Gastroesophageal sphincter (tissue), 4 donors: ENCODE results near the gene FBXO31. TPM values are rescaled to one million over a fixed set of nuclear protein-coding genes. Genes with fewer than 3 reads are reported as not detected.

Experiments
- ATAC-seq: fragments of 150-250 bp; one replicate; pipeline ENCODE4 v1.9.1; 2016; ENCODE audit warnings: mild to moderate bottlenecking, moderate library complexity
- H3K27ac ChIP-seq, 4 donors: fragments of 200-600 bp; sonication (generic) in 3 of 4; 1 replicate in 3 of 4; 2 replicates in 1 of 4; pipeline ENCODE4 v1.5.1; 2016 to 2019
- H3K27me3 ChIP-seq: fragments of 200-600 bp; sonication (generic); one replicate; pipeline ENCODE4 v1.5.1; 2019
- H3K36me3 ChIP-seq, 2 donors: fragments of 200-600 bp; sonication (generic); one replicate each; pipeline ENCODE4 v1.5.1; 2019; ENCODE audit warnings: control low read depth in 1 of 2
- H3K4me1 ChIP-seq, 3 donors: fragments of 200-600 bp; sonication (generic); 1 replicate in 2 of 3; 2 replicates in 1 of 3; pipeline ENCODE4 v1.5.1; 2016 to 2019; ENCODE audit warnings: control low read depth in 2 of 3
- H3K4me3 ChIP-seq, 2 donors: fragments of 200-600 bp; sonication (generic); one replicate each; pipeline ENCODE4 v1.5.1; 2019; ENCODE audit warnings: mild to moderate bottlenecking in 1 of 2, moderate library complexity in 1 of 2
- H3K9me3 ChIP-seq, 3 donors: fragments of 200-600 bp; sonication (generic); one replicate each; pipeline ENCODE4 v1.5.1; 2017 to 2019; ENCODE audit warnings: control low read depth in 2 of 3
- CTCF ChIP-seq, 4 experiments: fragments of 200-600 bp in 2 of 4; fragments of 450-650 bp in 2 of 4; sonication (generic) in 1 of 4; IDR thresholded peaks; one replicate each; pipeline ENCODE4 v1.5.1; 2017 to 2019; ENCODE audit warnings: antibody characterized with exemption in 4 of 4, mild to moderate bottlenecking in 2 of 4, moderate library complexity in 2 of 4
- EP300 ChIP-seq: sonication (generic); formaldehyde crosslinking; IDR thresholded peaks from one replicate; pipeline ENCODE4 v1.6.1; 2017; ENCODE audit warnings: antibody characterized with exemption, mild to moderate bottlenecking
- POLR2A ChIP-seq, 2 donors: fragments of 450-650 bp; IDR thresholded peaks; one replicate each; pipeline ENCODE4 v1.6.1; 2017; ENCODE audit warnings: antibody characterized with exemption in 2 of 2, mild to moderate bottlenecking in 2 of 2, moderate library complexity in 1 of 2
- POLR2AphosphoS5 ChIP-seq: sonication (generic); formaldehyde crosslinking; IDR thresholded peaks from one replicate; pipeline ENCODE4 v1.6.1; 2017; ENCODE audit warnings: antibody characterized with exemption
- WGBS, 2 donors: methylation state at CpG; one replicate each; pipeline ENCODE4 v1.1.5; 2018; ENCODE audit warnings: low coverage in 1 of 2; 5-methylcytosine and 5-hydroxymethylcytosine counted together
- total RNA-seq, 4 donors: library from RNA; depleted of rRNA; stranded (reverse); fragments of >200 nt; gene quantifications; one replicate each; pipeline ENCODE4 v1.1.0, GENCODE V29; 2016

FBXO31 gene
- total RNA-seq, 4 donors from 2014 or later = 69.2 to 141 (median 85.1) TPM

- H3K27ac ChIP-seq = no peak overlapping the region
- no peaks in the 10 kb centered on the region for H3K27me3 ChIP-seq
- ATAC-seq = no peak
- H3K4me3 ChIP-seq = no peak overlapping the region
- peaks cover 0 to 7% (median 0%) of the 10 kb centered on the region in 3 donors for H3K4me1 ChIP-seq
- H3K9me3 ChIP-seq = no peaks in the 10 kb centered on the region
- H3K36me3 ChIP-seq = peaks cover 0 to 96% of the 10 kb centered on the region in 2 donors
- WGBS, 2 donors = 81 to 90% methylated on average over 4 to 6 of the region's 17 CpGs
- TF ChIP-seq EP300 = no peak
- no peak for TF ChIP-seq POLR2A (IDR thresholded peaks at IDR 0.05)
- no peak for TF ChIP-seq CTCF (IDR thresholded peaks at IDR 0.05)
- no peak for TF ChIP-seq POLR2AphosphoS5
Observed at GRCh38 chr16:87339086-87339723, 44.4 kb downstream of the FBXO31 start.

DNA sequence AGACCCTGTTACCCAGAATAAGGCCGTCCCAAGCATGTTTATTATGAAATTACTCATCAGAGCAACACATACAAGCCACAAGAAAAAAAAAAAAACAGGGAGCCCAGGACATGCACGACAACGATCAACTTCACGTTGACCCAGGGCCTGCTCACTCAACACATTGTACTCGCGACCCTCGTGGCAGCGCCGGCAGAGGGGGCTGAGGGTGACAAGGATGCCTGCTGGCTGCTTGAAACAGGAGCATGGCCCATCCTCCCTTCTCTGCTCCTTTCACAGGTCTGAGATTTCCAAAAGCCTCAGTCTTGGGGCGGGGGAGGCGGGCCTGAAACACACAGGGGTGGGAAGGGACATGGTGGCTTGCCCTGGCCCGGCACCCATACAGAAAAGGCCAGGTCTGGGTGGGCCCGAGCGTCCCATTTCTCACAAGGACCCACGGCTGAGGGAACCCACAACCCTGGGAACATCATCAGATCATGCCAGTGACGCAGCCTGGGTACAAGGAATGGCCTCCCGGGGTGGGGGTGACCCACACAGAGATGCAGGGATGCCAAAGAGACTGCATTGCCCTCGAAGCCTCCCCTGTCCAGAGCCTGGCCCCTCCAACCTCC lies 45.3 kb downstream of the FBXO31 start:
- no peaks in the 10 kb centered on the region for H3K27me3 ChIP-seq
- H3K27ac ChIP-seq = no peak overlapping the region
- no peaks in the 10 kb centered on the region for H3K9me3 ChIP-seq
- H3K36me3 ChIP-seq = peaks cover 0 to 96% of the 10 kb centered on the region in 2 donors
- TF ChIP-seq POLR2AphosphoS5 (no peak), EP300 (no peak), POLR2A (IDR thresholded peaks at IDR 0.05) (no peak), CTCF (IDR thresholded peaks at IDR 0.05) (no peak)
- no peak overlapping the region for H3K4me3 ChIP-seq
- 59 to 84% methylated on average over 4 to 8 of the region's 18 CpGs for WGBS, 2 donors
- no peak for ATAC-seq
- H3K4me1 ChIP-seq = no peaks in the 10 kb centered on the region

GRCh38 chr16:87337262-87337771 lies 46.3 kb downstream of the FBXO31 start:
- TF ChIP-seq POLR2A (IDR thresholded peaks at IDR 0.05) (no peak), EP300 (no peak), CTCF (IDR thresholded peaks at IDR 0.05) (no peak), POLR2AphosphoS5 (no peak)
- Histone ChIP-seq H3K27me3 (no peaks in the 10 kb centered on the region), H3K4me1 (peaks cover 0 to 9% (median 0%) of the 10 kb centered on the region in 3 donors), H3K36me3 (peaks cover 0 to 96% of the 10 kb centered on the region in 2 donors), H3K9me3 (no peaks in the 10 kb centered on the region), H3K27ac (no peak overlapping the region), H3K4me3 (no peak overlapping the region)
- ATAC-seq = no peak
- 69 to 84% methylated on average over 7 of the region's 16 CpGs for WGBS, 2 donors

- H3K9me3 ChIP-seq = no peaks in the 10 kb centered on the region
- TF ChIP-seq EP300 = no peak
- no peak for TF ChIP-seq POLR2AphosphoS5
- no peak for TF ChIP-seq CTCF (IDR thresholded peaks at IDR 0.05)
- no peak for TF ChIP-seq POLR2A (IDR thresholded peaks at IDR 0.05)
- peaks cover 0 to 16% (median 0%) of the 10 kb centered on the region in 3 donors for H3K4me1 ChIP-seq
- no peaks in the 10 kb centered on the region for H3K27me3 ChIP-seq
- ATAC-seq = no peak
- WGBS, 2 donors = 80 to 86% methylated on average over 8 to 10 of the region's 19 CpGs
- H3K27ac ChIP-seq = no peak overlapping the region
- H3K4me3 ChIP-seq = no peak overlapping the region
- H3K36me3 ChIP-seq = peaks cover 0 to 96% of the 10 kb centered on the region in 2 donors
Observed at GRCh38 chr16:87336434-87337240, 46.9 kb downstream of the FBXO31 start.
